H1 (cell line): ENCODE results near the gene AOPEP.

Source experiments
- CBX8 ChIP-seq: fragments of 300-800, 300-1000 bp; sonication (generic); IDR thresholded peaks from 2 replicates; pipeline ENCODE4 v1.7.1; 2016; ENCODE audit warnings: low read depth, low read length, borderline replicate concordance
- E2F6 ChIP-seq: IDR thresholded peaks from 2 replicates; pipeline ENCODE4 v1.6.1; 2012; ENCODE audit warnings: inconsistent platforms
- EP300 ChIP-seq, 2 experiments: IDR thresholded peaks; 1 replicate in 1 of 2; 2 replicates in 1 of 2; pipeline ENCODE4 v1.6.1; 2011 to 2012; ENCODE audit warnings: low read depth in 2 of 2, low read length in 2 of 2, mild to moderate bottlenecking in 2 of 2, borderline replicate concordance in 1 of 2, inconsistent platforms in 1 of 2, moderate library complexity in 1 of 2
- POLR2A ChIP-seq, 2 experiments: IDR thresholded peaks; 1 replicate in 1 of 2; 2 replicates in 1 of 2; pipeline ENCODE4 v1.6.1; 2011; ENCODE audit warnings: low read depth in 2 of 2, low read length in 2 of 2, mild to moderate bottlenecking in 2 of 2; ENCODE audit errors: control extremely low read depth in 1 of 2
- POU5F1 ChIP-seq: IDR thresholded peaks from 2 replicates; pipeline ENCODE4 v1.6.1; 2011; ENCODE audit warnings: low read depth, mild to moderate bottlenecking, low read length, moderate library complexity
- RAD21 ChIP-seq, 2 experiments: IDR thresholded peaks in 1 of 2; conservative IDR thresholded peaks in 1 of 2; 2 replicates each; pipeline ENCODE4 v1.6.1; 2011; ENCODE audit warnings: low read depth in 2 of 2, low read length in 2 of 2, improper control_type of control experiment in 1 of 2, inconsistent platforms in 1 of 2, mild to moderate bottlenecking in 1 of 2, moderate library complexity in 1 of 2
- RNF2 ChIP-seq: fragments of 200-900, 300-1000 bp; sonication (generic); IDR thresholded peaks from 2 replicates; pipeline ENCODE4 v1.7.1; 2016; ENCODE audit warnings: borderline replicate concordance, low read depth, mild to moderate bottlenecking, antibody characterized with exemption, low read length; ENCODE audit not compliant: poor library complexity, severe bottlenecking; ENCODE audit errors: missing control alignments
- SRF ChIP-seq: IDR thresholded peaks from 2 replicates; pipeline ENCODE4 v1.6.1; 2011; ENCODE audit warnings: mild to moderate bottlenecking, low read depth, low read length, moderate library complexity
- TAF1 ChIP-seq: IDR thresholded peaks from 2 replicates; pipeline ENCODE4 v1.6.1; 2011; ENCODE audit warnings: mild to moderate bottlenecking, low read depth, low read length
- TF ChIP-seq, protein P1 (sequence below), 3 experiments: IDR thresholded peaks; 1 replicate in 2 of 3; 2 replicates in 1 of 3; pipeline versions ENCODE4 v1.5.1 to v1.6.1; 2011; ENCODE audit warnings: low read length in 3 of 3, mild to moderate bottlenecking in 3 of 3, inconsistent platforms in 2 of 3, low read depth in 1 of 3, moderate library complexity in 1 of 3; ENCODE audit not compliant: insufficient read depth in 1 of 3; ENCODE audit errors: control extremely low read depth in 1 of 3

GRCh38 chr9:94867281-94867841 lies 140.9 kb downstream of the AOPEP start:
- TF ChIP-seq CBX8 (no peak), TAF1 (no peak), EP300 (IDR thresholded peaks at IDR 0.05; ENCODE audit: borderline replicate concordance in 1 of 2, low read depth in 2 of 2, low read length in 2 of 2) (no peak), RNF2 (no peak), SRF (no peak), E2F6 (no peak), POU5F1 (no peak), POLR2A (IDR thresholded peaks at IDR 0.05; ENCODE audit: control extremely low read depth in 1 of 2, low read depth in 2 of 2, low read length in 2 of 2) (no peak), RAD21 (IDR thresholded peaks at IDR 0.05 in 1 of 2, conservative IDR thresholded peaks at IDR 0.05 in 1 of 2; ENCODE audit: low read depth in 2 of 2, low read length in 2 of 2) (no peak)
- TF ChIP-seq, protein P1, sequence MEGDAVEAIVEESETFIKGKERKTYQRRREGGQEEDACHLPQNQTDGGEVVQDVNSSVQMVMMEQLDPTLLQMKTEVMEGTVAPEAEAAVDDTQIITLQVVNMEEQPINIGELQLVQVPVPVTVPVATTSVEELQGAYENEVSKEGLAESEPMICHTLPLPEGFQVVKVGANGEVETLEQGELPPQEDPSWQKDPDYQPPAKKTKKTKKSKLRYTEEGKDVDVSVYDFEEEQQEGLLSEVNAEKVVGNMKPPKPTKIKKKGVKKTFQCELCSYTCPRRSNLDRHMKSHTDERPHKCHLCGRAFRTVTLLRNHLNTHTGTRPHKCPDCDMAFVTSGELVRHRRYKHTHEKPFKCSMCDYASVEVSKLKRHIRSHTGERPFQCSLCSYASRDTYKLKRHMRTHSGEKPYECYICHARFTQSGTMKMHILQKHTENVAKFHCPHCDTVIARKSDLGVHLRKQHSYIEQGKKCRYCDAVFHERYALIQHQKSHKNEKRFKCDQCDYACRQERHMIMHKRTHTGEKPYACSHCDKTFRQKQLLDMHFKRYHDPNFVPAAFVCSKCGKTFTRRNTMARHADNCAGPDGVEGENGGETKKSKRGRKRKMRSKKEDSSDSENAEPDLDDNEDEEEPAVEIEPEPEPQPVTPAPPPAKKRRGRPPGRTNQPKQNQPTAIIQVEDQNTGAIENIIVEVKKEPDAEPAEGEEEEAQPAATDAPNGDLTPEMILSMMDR (IDR thresholded peaks at IDR 0.05; ENCODE audit: control extremely low read depth in 1 of 3, insufficient read depth in 1 of 3, low read depth in 1 of 3, low read length in 3 of 3): no peak
